Natural killer cell (primary cell): ENCODE results near the gene BNC2. TPM values are rescaled to one million over a fixed set of nuclear protein-coding genes. Genes with fewer than 3 reads are reported as not detected.

ENCODE experiments used
- ATAC-seq, 3 donors: fragments of 150-1000 bp in 2 of 3; fragments of 200-7000 bp in 1 of 3; cut with Tn5 transposase; 1 replicate in 1 of 3; 2 replicates in 2 of 3; pipeline ENCODE4 v1.10.0; 2021; ENCODE audit warnings: mild to moderate bottlenecking in 2 of 3, moderate library complexity in 2 of 3
- DNase-seq, 2 donors: peaks; one replicate each; pipeline versions ENCODE4 v3.0.0 to v3.0.0-alpha.2; 2013 to 2021; ENCODE audit warnings: mixed read lengths in 1 of 2
- H3K27ac ChIP-seq: one replicate; pipeline ENCODE4 v1.5.1; 2013; ENCODE audit warnings: mild to moderate bottlenecking, low read length
- H3K27me3 ChIP-seq: one replicate; pipeline ENCODE4 v1.6.1; 2013; ENCODE audit warnings: low read length; ENCODE audit not compliant: control insufficient read depth, insufficient read depth
- H3K36me3 ChIP-seq: one replicate; pipeline ENCODE4 v1.6.1; 2013; ENCODE audit warnings: low read length; ENCODE audit not compliant: control insufficient read depth, insufficient read depth
- H3K4me1 ChIP-seq: one replicate; pipeline ENCODE4 v1.6.1; 2013; ENCODE audit warnings: low read length; ENCODE audit not compliant: control insufficient read depth, insufficient read depth
- H3K4me3 ChIP-seq: one replicate; pipeline ENCODE4 v1.5.1; 2013; ENCODE audit warnings: low read length
- H3K9me3 ChIP-seq: one replicate; pipeline ENCODE4 v1.6.1; 2013; ENCODE audit warnings: low read length; ENCODE audit not compliant: control insufficient read depth, insufficient read depth
- H3K27ac Mint-ChIP-seq, 2 donors: one replicate each; pipeline ENCODE4 v1.8.0; 2022; ENCODE audit warnings: mild to moderate bottlenecking in 2 of 2, mixed read lengths in 2 of 2, moderate library complexity in 1 of 2
- H3K27me3 Mint-ChIP-seq, 2 donors: one replicate each; pipeline ENCODE4 v1.8.0; 2022; ENCODE audit warnings: low read depth in 2 of 2, mixed read lengths in 2 of 2
- H3K36me3 Mint-ChIP-seq: one replicate; pipeline ENCODE4 v1.8.0; 2022; ENCODE audit warnings: mixed read lengths
- H3K4me1 Mint-ChIP-seq, 2 donors: one replicate each; pipeline ENCODE4 v1.8.0; 2022; ENCODE audit warnings: mixed read lengths in 2 of 2
- H3K4me3 Mint-ChIP-seq: one replicate; pipeline ENCODE4 v1.8.0; 2022; ENCODE audit warnings: mild to moderate bottlenecking, moderate library complexity, mixed read lengths
- H3K9me3 Mint-ChIP-seq, 2 donors: one replicate each; pipeline ENCODE4 v1.8.0; 2022; ENCODE audit warnings: mixed read lengths in 2 of 2
- WGBS: methylation state at CpG from one replicate; pipeline ENCODE4 v1.1.7; 2013; ENCODE audit warnings: missing lambda C conversion rate; ENCODE audit not compliant: insufficient coverage; 5-methylcytosine and 5-hydroxymethylcytosine counted together
- intact Hi-C: fragments of 100-400 bp; cut with micrococcal nuclease; formaldehyde crosslinking; loops from one replicate; pipeline ENCODE4 v1.14.2; 2022
- total RNA-seq, 4 donors: library from RNA; stranded (reverse); fragments of 120-200 nt in 1 of 4; gene quantifications; one replicate each; pipeline versions ENCODE4 v1.2.3 to v1.2.4, GENCODE V29; 2013 to 2022
- TF ChIP-seq, protein P1 (sequence below): fragments of 200-600 bp; IDR thresholded peaks from one replicate; pipeline ENCODE4 v1.8.0; 2022; ENCODE audit warnings: antibody characterized with exemption

BNC2 gene
- total RNA-seq, 3 donors from 2014 or later (not counting 1 experiment from before 2014, with no cell fraction given), result 36.9 to 84.2 (median 66.5) TPM

- Histone ChIP-seq H3K27me3 (no peaks in the 10 kb centered on the region), H3K4me1 (no peaks in the 10 kb centered on the region), H3K27ac (no peak overlapping the region), H3K4me3 (no peak overlapping the region), H3K9me3 (no peaks in the 10 kb centered on the region), H3K36me3 (no peaks in the 10 kb centered on the region)
- Mint-ChIP-seq H3K36me3 (no peaks in the 10 kb centered on the region), H3K27me3 (no peaks in the 10 kb centered on the region), H3K9me3 (no peaks in the 10 kb centered on the region), H3K27ac (no peak overlapping the region), H3K4me1 (peaks cover 29 to 37% of the 10 kb centered on the region in 2 donors), H3K4me3 (no peak overlapping the region)
- 71% methylated on average over 13 of the region's 13 CpGs for WGBS
- intact Hi-C loops, result no loop called here
- TF ChIP-seq, protein P1, sequence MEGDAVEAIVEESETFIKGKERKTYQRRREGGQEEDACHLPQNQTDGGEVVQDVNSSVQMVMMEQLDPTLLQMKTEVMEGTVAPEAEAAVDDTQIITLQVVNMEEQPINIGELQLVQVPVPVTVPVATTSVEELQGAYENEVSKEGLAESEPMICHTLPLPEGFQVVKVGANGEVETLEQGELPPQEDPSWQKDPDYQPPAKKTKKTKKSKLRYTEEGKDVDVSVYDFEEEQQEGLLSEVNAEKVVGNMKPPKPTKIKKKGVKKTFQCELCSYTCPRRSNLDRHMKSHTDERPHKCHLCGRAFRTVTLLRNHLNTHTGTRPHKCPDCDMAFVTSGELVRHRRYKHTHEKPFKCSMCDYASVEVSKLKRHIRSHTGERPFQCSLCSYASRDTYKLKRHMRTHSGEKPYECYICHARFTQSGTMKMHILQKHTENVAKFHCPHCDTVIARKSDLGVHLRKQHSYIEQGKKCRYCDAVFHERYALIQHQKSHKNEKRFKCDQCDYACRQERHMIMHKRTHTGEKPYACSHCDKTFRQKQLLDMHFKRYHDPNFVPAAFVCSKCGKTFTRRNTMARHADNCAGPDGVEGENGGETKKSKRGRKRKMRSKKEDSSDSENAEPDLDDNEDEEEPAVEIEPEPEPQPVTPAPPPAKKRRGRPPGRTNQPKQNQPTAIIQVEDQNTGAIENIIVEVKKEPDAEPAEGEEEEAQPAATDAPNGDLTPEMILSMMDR, result no peak
- DNase-seq (no peak), ATAC-seq (peak in 1 of 3 donors; percentile 27)
Observed at GRCh38 chr9:16626577-16627130, 243.8 kb downstream of the BNC2 start.

- TF ChIP-seq, protein P1, result no peak
- intact Hi-C loops, result no loop called here
- Mint-ChIP-seq H3K4me1 (peaks cover 33 to 40% of the 10 kb centered on the region in 2 donors), H3K27ac (no peak overlapping the region), H3K4me3 (no peak overlapping the region), H3K27me3 (no peaks in the 10 kb centered on the region), H3K36me3 (no peaks in the 10 kb centered on the region), H3K9me3 (no peaks in the 10 kb centered on the region)
- no peak for ATAC-seq
- H3K4me3 ChIP-seq, result no peak overlapping the region
- WGBS, result 83% methylated on average over 1 of the region's 1 CpG
- H3K27me3 ChIP-seq, result no peaks in the 10 kb centered on the region
- no peaks in the 10 kb centered on the region for H3K36me3 ChIP-seq
- H3K4me1 ChIP-seq, result no peaks in the 10 kb centered on the region
- H3K27ac ChIP-seq, result no peak overlapping the region
- DNase-seq, result no peak
- H3K9me3 ChIP-seq, result no peaks in the 10 kb centered on the region
Observed at GRCh38 chr9:16625811-16626210, 244.7 kb downstream of the BNC2 start.

GRCh38 chr9:16625161-16625631 is 245.3 kb downstream of the BNC2 start:
- Histone ChIP-seq H3K4me1 (no peaks in the 10 kb centered on the region), H3K4me3 (no peak overlapping the region), H3K36me3 (no peaks in the 10 kb centered on the region), H3K9me3 (no peaks in the 10 kb centered on the region), H3K27ac (no peak overlapping the region), H3K27me3 (no peaks in the 10 kb centered on the region)
- no peak for DNase-seq
- 91% methylated on average over 9 of the region's 9 CpGs for WGBS
- Mint-ChIP-seq H3K27me3 (no peaks in the 10 kb centered on the region), H3K4me3 (no peak overlapping the region), H3K36me3 (no peaks in the 10 kb centered on the region), H3K9me3 (no peaks in the 10 kb centered on the region), H3K4me1 (peaks cover 39 to 42% of the 10 kb centered on the region in 2 donors), H3K27ac (peak overlapping the region; percentile 29 to 47)
- no peak for ATAC-seq
- TF ChIP-seq, protein P1, result no peak
- intact Hi-C loops, result no loop called here

DNA sequence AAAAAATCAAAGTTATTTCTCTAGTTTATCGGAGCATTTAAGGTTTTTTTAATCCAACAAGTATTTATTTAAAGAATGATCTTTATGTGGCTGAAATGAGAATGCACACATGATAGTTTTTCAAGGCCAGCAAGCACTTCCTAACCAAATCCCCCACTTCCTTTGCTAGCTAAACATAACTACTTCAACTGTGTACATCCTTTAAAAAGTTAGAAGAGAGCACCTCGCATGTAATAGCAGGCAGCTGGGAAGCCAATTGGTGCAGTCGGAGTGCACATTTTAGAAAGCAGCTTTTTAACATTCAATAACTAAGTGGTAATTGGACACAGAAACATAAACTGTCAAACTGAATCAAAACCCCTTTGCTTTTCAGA is 245.7 kb downstream of the BNC2 start:
- H3K4me1 Mint-ChIP-seq, result peaks cover 39 to 42% of the 10 kb centered on the region in 2 donors
- no peaks in the 10 kb centered on the region for H3K4me1 ChIP-seq
- H3K36me3 Mint-ChIP-seq, result no peaks in the 10 kb centered on the region
- intact Hi-C loops, result no loop called here
- no peaks in the 10 kb centered on the region for H3K36me3 ChIP-seq
- ATAC-seq (peak in 1 of 3 donors; percentile 32), DNase-seq (no peak)
- no peaks in the 10 kb centered on the region for H3K27me3 Mint-ChIP-seq
- H3K4me3 Mint-ChIP-seq, result no peak overlapping the region
- H3K9me3 Mint-ChIP-seq, result no peaks in the 10 kb centered on the region
- no peaks in the 10 kb centered on the region for H3K27me3 ChIP-seq
- TF ChIP-seq, protein P1, result no peak
- H3K9me3 ChIP-seq, result no peaks in the 10 kb centered on the region
- WGBS, result 27% methylated on average over 2 of the region's 3 CpGs
- peak overlapping the region; percentile 29 to 47 for H3K27ac Mint-ChIP-seq
- H3K27ac ChIP-seq, result no peak overlapping the region
- no peak overlapping the region for H3K4me3 ChIP-seq
